ENCODE results near the gene KLF16.

Gene KLF16

DNA sequence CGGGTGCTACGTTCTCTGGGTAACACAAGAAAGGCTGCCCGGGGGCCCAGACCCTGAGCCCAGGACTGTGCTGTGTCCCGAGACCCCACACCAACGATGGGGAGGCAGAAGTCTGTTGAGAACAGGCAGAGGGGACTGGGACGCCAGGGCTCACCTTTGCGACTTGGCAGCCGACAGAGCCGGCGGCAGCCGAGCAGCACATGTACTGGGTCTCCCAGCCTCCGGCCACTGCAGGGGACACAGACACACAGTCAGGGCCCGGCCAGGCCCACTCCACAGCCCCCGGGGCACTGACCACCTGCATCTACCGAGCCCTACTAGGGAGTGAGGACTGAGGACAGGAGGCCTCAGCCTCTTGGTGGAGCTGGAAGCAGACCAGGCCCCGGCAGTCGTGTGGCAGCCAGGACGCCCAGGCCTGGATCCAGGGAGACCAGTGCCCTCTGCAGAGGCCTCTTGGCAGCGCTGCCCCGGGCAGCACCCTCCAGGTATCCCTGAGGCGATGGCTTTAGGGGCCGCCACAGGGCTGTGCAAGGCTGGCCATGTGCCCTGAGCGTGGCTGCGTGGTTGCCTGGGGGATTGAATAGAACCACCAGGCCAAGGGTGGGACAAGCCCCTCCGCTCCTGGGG lies 45.7 kb downstream of the KLF16 start:
- H3K4me3 ChIP-seq (ENCODE audit: low read depth, low read length), result no peak overlapping the region
- no peaks in the 10 kb centered on the region for H3K4me1 ChIP-seq (ENCODE audit: control insufficient read depth, insufficient read depth, low read length, unreplicated experiment)
- no peaks in the 10 kb centered on the region for H3K27me3 ChIP-seq (ENCODE audit: insufficient read depth, low read length)
- no peak overlapping the region for H3K27ac ChIP-seq (ENCODE audit: low read depth, low read length)
- no peaks in the 10 kb centered on the region for H3K36me3 ChIP-seq (ENCODE audit: insufficient read depth, low read length)
- H2AFZ ChIP-seq (ENCODE audit: low read length, unreplicated experiment), result no peak overlapping the region
- H3K79me2 ChIP-seq (ENCODE audit: control insufficient read depth, insufficient read depth, low read length, unreplicated experiment), result no peaks in the 10 kb centered on the region

DNA sequence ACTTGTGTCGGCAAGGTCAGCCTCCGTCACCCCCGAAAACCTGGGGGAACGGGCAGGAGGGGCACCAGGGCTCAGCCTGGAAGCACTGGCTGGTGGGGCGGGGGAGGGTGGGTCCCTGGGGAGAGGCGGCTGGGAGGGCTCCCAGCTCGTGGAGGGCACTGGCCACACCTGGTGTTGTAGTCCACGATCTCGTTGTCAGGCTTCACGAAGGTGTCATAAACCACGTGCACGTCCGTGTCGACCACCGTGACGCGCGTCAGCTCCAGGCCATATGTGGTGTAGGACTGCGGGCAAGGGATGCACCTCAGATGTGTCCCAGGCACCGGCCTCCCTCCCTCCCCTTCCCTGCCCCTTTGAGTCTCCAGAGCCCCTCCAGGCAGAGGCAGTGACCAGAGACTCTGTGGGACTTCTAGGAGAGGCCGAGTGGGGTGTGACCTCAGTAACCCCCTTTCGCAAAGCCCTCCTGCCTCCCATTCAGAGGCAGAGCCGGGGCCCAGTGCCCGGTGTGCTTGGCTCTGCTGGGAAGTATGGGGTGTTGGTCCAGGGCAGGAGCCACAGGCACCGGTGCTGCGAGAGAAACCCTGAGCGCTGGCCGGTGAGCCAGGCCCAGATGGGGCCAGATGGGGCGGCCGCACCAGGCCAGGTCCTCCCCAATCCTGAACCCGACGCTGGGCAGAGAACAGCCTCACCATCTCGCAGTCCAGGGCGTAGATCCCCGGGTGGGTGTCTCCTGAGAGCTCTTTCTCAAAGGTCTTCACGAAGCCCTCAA lies 46.7 kb downstream of the KLF16 start:
- Histone ChIP-seq H3K79me2 (ENCODE audit: control insufficient read depth, insufficient read depth, low read length, unreplicated experiment) (no peaks in the 10 kb centered on the region), H2AFZ (ENCODE audit: low read length, unreplicated experiment) (no peak overlapping the region), H3K36me3 (ENCODE audit: insufficient read depth, low read length) (no peaks in the 10 kb centered on the region), H3K4me3 (ENCODE audit: low read depth, low read length) (no peak overlapping the region), H3K4me1 (ENCODE audit: control insufficient read depth, insufficient read depth, low read length, unreplicated experiment) (peaks cover 1% of the 10 kb centered on the region), H3K27ac (ENCODE audit: low read depth, low read length) (no peak overlapping the region), H3K27me3 (ENCODE audit: insufficient read depth, low read length) (no peaks in the 10 kb centered on the region)

DNA sequence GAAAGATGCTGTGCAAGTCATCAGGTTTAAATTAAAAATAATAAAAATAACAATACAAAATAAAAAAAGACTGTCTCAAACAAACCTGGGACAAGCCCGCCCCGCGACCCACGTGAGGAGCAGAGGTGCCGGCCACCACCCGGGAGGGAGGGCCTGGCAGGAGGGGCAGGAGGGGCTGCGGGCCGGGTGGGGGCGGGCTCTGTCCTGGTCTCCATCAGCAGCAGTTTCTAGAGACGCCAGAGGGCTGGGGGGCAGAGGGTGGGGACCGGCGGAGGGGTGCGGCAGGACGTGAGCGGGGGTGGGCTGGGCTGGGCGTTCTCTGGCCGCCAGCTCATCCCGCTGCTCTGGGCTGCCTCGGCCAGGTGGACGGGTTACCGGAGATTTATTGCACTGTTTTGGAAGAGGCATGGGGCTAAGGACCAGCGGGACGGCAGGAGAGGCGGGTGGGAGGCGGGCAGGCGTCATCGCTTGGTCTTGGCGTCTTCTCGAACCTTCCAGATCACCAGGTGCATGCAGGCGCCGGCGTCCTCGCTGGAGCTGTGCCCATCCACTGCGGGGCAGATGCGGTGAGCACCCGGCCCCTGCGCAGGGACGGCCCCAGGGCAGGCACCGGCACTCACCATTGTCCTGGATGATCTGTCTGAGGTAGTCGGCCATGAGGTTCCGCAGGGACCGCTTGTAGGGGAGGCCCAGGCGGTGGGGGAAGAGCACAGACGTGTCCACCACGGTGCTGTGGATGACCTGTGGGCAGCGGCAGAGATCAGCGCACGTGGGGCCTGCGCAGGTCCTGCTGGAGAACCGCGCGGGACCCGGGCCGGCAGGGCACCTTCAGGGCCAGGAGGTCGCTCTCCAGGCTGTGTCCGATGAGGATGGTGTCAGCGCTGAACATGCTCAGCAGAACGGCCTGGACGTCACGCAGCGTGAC lies 47.5 kb downstream of the KLF16 start:
- Histone ChIP-seq H3K36me3 (ENCODE audit: insufficient read depth, low read length) (no peaks in the 10 kb centered on the region), H3K27me3 (ENCODE audit: insufficient read depth, low read length) (no peaks in the 10 kb centered on the region), H2AFZ (ENCODE audit: low read length, unreplicated experiment) (no peak overlapping the region), H3K4me1 (ENCODE audit: control insufficient read depth, insufficient read depth, low read length, unreplicated experiment) (peaks cover 8% of the 10 kb centered on the region), H3K27ac (ENCODE audit: low read depth, low read length) (no peak overlapping the region), H3K4me3 (ENCODE audit: low read depth, low read length) (no peak overlapping the region), H3K79me2 (ENCODE audit: control insufficient read depth, insufficient read depth, low read length, unreplicated experiment) (no peaks in the 10 kb centered on the region)

DNA sequence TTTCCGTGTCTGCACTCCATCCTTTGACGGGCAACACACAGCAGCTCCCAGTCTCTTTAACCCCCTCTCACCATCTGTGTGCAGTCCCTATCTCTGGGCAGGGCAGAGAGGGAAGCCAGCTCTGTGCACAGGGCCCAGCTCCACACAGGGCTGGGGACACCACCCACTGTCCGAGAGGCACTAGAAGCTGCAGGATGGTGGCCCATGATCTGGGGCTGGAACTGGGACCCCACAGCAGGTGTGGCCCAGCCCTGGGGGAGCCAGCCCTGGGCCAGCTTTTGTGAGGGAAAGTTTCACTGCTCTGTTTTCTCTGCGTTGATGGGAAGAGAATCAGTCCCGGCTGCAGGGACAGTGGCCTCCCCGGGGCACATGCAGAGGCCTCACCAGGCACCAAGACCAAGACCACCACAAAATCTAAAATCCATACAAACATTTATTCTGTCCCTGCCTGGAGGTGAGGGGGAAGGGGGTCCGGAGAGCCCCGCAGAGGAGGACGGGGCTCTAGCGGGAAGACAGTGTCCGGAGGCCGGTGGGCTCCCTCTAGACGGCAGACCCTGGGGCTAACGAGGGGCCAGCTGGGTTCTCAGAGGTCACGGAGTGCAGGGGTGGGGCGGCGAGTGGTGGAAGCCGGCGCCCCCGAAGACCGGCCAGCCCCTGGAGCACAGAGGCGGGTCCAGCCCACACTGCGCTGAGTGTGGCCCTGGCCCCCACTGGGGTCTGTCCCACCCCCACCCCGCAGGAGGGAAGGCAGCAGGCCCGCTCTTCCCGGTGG lies 48.4 kb downstream of the KLF16 start:
- H3K27ac ChIP-seq (ENCODE audit: low read depth, low read length), result no peak overlapping the region
- peaks cover 8% of the 10 kb centered on the region for H3K4me1 ChIP-seq (ENCODE audit: control insufficient read depth, insufficient read depth, low read length, unreplicated experiment)
- no peaks in the 10 kb centered on the region for H3K36me3 ChIP-seq (ENCODE audit: insufficient read depth, low read length)
- no peaks in the 10 kb centered on the region for H3K79me2 ChIP-seq (ENCODE audit: control insufficient read depth, insufficient read depth, low read length, unreplicated experiment)
- no peak overlapping the region for H2AFZ ChIP-seq (ENCODE audit: low read length, unreplicated experiment)
- no peaks in the 10 kb centered on the region for H3K27me3 ChIP-seq (ENCODE audit: insufficient read depth, low read length)
- H3K4me3 ChIP-seq (ENCODE audit: low read depth, low read length), result no peak overlapping the region

DNA sequence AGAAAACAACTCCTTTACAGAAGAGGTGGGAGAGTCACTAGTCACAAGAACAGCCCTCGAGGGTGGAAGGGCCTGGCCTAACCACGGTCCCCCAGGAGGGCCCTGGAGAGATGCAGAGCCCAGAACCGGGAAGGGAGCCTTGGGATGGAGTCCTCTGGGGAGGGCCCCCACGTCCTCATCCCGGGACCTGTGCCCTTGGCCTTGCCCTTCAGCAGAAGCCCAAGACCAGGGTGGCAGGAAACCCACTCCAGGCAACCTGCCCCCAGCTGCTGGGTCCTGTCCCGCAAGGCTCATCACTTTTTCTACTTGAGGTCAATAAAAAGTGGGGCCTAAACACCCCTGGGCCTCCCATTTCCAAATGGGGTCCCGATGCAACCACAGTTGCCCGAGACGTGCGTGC lies 49.0 kb downstream of the KLF16 start:
- H3K27me3 ChIP-seq (ENCODE audit: insufficient read depth, low read length), result no peaks in the 10 kb centered on the region
- H3K79me2 ChIP-seq (ENCODE audit: control insufficient read depth, insufficient read depth, low read length, unreplicated experiment), result no peaks in the 10 kb centered on the region
- no peak overlapping the region for H2AFZ ChIP-seq (ENCODE audit: low read length, unreplicated experiment)
- no peaks in the 10 kb centered on the region for H3K36me3 ChIP-seq (ENCODE audit: insufficient read depth, low read length)
- H3K4me3 ChIP-seq (ENCODE audit: low read depth, low read length), result no peak overlapping the region
- no peak overlapping the region for H3K27ac ChIP-seq (ENCODE audit: low read depth, low read length)
- peaks cover 8% of the 10 kb centered on the region for H3K4me1 ChIP-seq (ENCODE audit: control insufficient read depth, insufficient read depth, low read length, unreplicated experiment)

DNA sequence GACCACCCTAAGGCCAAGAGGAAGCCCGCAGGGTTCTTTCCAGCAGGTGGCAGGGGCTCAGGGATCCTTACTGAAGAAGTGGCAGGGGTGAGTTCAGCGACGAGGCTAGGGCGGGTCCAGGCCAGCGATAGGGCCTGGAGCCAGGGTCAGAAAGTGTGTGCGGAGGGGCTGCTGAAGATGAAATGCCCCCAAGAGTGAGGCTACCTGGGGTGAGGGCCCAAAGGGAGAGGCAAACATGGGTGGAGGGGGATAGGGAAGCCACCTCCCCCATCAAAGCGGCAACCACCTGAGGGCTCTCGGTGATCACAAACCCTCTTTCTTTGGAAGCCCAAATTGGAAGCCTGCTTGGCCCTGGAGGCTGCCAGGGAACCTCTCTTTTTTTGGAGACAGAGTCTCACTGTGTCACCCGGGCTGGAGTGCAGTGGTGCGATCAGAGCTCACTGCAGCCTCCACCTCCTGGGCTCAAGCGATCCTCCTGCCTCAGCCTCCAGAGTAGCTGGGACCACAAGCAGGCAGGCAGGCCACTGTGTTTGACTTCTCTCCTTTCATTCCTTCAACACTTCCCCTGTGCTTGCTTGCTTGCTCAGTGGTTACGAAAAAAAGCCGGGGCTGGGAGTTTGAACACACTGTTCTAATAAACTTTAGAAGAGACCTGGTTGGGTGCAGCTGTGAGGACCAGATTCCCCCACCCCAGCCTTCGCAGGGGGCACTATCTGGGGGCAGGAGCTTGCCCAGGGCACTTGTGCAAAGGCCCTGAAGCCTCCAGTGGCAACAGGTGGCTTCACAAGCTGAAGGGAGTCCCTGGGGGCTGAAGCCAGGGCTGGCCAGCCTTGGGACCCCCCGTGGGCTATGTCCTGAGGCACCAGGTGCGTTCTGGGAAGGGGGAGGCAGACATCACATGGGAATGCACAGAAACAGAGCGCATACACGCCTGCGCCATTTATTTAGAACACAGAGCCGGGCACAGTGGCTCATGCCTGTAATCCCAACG lies 49.9 kb downstream of the KLF16 start:
- H3K79me2 ChIP-seq (ENCODE audit: control insufficient read depth, insufficient read depth, low read length, unreplicated experiment), result no peaks in the 10 kb centered on the region
- peaks cover 8% of the 10 kb centered on the region for H3K4me1 ChIP-seq (ENCODE audit: control insufficient read depth, insufficient read depth, low read length, unreplicated experiment)
- H3K27me3 ChIP-seq (ENCODE audit: insufficient read depth, low read length), result no peaks in the 10 kb centered on the region
- H3K36me3 ChIP-seq (ENCODE audit: insufficient read depth, low read length), result no peaks in the 10 kb centered on the region
- no peak overlapping the region for H3K27ac ChIP-seq (ENCODE audit: low read depth, low read length)
- H3K4me3 ChIP-seq (ENCODE audit: low read depth, low read length), result peak overlapping the region; percentile 80
- H2AFZ ChIP-seq (ENCODE audit: low read length, unreplicated experiment), result no peak overlapping the region

DNA sequence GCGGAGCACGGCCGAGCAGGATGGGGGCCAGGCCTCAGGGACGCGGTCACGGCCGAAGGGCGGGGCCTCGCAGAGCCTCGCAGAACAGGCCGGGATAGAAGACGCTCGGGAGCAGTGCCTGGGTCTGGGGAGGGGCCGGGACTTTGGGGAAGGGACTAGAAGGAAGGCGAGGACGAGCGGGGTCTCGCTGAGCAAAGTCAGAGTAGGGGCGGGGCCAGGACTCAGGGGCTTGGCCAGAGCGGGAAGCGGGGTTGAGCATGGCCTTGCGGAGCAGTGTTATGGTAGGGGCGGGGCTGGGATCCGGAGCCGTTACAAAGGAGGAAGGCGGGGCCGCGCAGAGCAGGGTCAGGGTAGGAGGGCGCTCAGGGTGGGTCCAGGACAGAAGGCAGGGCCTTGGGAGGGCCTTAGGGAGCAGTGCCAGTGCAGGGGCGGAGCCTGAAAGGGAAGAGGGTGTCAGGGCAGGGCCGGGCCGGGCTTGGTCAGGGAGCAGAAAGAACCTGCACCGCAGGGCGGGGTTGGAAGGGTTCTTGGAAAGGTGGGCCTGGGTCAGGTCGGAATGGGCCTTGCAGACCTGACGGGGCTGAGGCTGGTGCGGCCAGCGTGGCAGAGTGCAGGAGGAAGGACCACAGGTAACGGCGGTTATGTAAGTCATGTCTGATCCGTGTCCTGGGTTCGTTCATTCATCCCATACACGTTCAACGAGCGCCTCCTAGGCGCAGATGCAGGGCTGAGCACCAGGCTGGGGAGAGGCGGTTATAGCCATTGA lies 50.8 kb downstream of the KLF16 start:
- H3K4me3 ChIP-seq (ENCODE audit: low read depth, low read length), result peak overlapping the region; percentile 80
- H3K79me2 ChIP-seq (ENCODE audit: control insufficient read depth, insufficient read depth, low read length, unreplicated experiment), result no peaks in the 10 kb centered on the region
- H3K36me3 ChIP-seq (ENCODE audit: insufficient read depth, low read length), result no peaks in the 10 kb centered on the region
- H3K27me3 ChIP-seq (ENCODE audit: insufficient read depth, low read length), result no peaks in the 10 kb centered on the region
- H3K4me1 ChIP-seq (ENCODE audit: control insufficient read depth, insufficient read depth, low read length, unreplicated experiment), result peaks cover 8% of the 10 kb centered on the region
- H2AFZ ChIP-seq (ENCODE audit: low read length, unreplicated experiment), result no peak overlapping the region
- H3K27ac ChIP-seq (ENCODE audit: low read depth, low read length), result no peak overlapping the region

DNA sequence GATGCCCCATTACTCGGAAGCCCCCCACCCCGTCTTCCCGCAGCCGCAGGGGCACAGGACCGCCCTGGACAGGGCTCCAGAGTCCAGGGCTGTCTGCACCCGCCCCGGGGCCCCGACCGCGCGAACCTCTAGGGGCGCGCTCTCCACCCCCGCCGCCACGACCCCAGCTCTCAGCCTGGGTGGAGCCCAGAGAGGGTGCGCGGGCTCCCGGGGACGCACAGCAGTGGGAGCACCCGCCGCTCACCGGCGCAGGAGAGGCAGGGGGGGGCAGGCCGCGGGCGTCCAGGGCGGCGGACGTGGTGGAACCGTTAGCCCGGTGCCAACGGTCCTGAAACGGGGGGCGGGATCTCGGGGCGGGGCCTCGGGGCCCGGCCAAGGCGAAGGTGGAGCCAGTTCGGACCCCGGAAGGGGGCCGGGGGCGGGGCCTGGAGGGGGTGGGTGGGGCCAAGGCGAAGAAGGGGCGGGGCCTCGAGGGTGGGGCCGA lies 51.4 kb downstream of the KLF16 start, which contains the start of gene ATP8B3:
ATP8B3 (minus strand) TSS at position 335 of the 484 bp plus-strand sequence. CDS start 540 bp downstream, outside the sequence.
- peak within 1 kb of the TSS; percentile 80 for H3K4me3 ChIP-seq (ENCODE audit: low read depth, low read length)
- no peaks in the 10 kb centered on the region for H3K27me3 ChIP-seq (ENCODE audit: insufficient read depth, low read length)
- H3K79me2 ChIP-seq (ENCODE audit: control insufficient read depth, insufficient read depth, low read length, unreplicated experiment), result no peaks in the 10 kb centered on the region
- peaks cover 8% of the 10 kb centered on the region for H3K4me1 ChIP-seq (ENCODE audit: control insufficient read depth, insufficient read depth, low read length, unreplicated experiment)
- H2AFZ ChIP-seq (ENCODE audit: low read length, unreplicated experiment), result no peak within 1 kb of the TSS
- H3K27ac ChIP-seq (ENCODE audit: low read depth, low read length), result no peak within 1 kb of the TSS
- no peaks in the 10 kb centered on the region for H3K36me3 ChIP-seq (ENCODE audit: insufficient read depth, low read length)

DNA sequence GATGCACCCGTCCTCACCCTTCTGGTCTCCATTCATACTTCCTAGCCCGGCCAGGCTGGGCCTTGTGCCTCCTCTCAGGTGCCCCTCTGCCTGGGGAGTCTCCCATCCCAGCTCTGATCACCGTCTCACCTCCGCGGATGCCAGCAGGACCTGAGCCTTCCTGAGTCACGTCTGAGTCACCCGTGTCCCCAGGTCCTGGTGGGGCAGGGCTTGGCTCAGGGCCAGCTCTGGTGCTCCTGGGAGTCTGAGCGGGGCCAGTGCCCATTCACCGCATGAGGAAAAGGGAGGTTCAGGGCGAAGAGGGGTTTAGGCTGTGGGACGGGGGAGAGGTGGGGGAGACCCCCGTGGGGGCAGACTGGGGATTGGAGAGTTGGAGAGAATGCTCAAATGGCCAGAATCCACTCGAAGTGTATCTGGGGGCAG lies 51.9 kb downstream of the KLF16 start:
- Histone ChIP-seq H3K27ac (ENCODE audit: low read depth, low read length) (no peak overlapping the region), H3K4me1 (ENCODE audit: control insufficient read depth, insufficient read depth, low read length, unreplicated experiment) (peaks cover 8% of the 10 kb centered on the region), H3K79me2 (ENCODE audit: control insufficient read depth, insufficient read depth, low read length, unreplicated experiment) (no peaks in the 10 kb centered on the region), H3K36me3 (ENCODE audit: insufficient read depth, low read length) (no peaks in the 10 kb centered on the region), H3K4me3 (ENCODE audit: low read depth, low read length) (peak overlapping the region; percentile 78), H3K27me3 (ENCODE audit: insufficient read depth, low read length) (no peaks in the 10 kb centered on the region), H2AFZ (ENCODE audit: low read length, unreplicated experiment) (no peak overlapping the region)

All from ACC112 (cell line).